CD1c-positive myeloid dendritic cell (primary cell): Measurements from ENCODE around the gene ARL6IP5.
A peak's percentile ranks its signal among the peaks of the same experiment; 100 is the strongest.

Experiments
- DNase-seq: peaks from one replicate; pipeline ENCODE4 v3.0.0-alpha.2; 2016; ENCODE audit errors: extremely low spot score

The ARL6IP5 gene

DNA sequence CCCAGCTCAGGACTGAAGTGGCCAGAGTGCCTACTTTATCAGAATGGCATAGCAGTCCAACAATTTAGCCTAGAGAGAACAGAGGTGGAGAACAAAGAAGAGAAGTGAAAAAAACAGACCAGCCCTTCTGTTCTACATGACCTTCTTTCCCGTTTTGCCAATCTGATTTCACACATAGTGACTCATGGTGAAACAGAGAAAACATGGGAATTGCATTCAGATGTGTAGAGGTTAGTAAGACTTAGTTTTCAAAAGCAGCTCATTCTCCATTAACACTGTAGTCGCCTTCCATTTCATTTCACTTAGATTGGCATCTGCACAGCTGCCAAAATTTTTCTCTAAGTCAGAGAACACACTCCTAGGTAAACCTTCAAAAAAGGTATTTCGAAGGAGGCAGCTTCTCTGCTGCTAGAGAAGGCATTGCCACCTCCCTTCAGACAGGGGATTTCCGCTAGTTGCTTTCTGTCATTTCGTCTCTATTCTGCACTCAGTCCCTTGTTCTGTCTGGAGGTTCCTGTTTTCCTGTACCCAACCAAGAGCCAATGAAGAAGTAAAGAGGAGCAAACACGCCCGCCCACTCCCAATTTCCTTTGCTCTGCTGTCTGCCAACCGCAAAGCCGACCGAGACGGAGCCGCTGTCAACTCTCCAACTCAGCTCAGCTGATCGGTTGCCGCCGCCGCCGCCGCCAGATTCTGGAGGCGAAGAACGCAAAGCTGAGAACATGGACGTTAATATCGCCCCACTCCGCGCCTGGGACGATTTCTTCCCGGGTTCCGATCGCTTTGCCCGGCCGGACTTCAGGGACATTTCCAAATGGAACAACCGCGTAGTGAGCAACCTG, at the start of gene ARL6IP5:
Gene ARL6IP5, plus strand, starts transcription at position 612 of the 842 bp plus-strand sequence. Its CDS starts 111 bp downstream, at position 723.
- peak; percentile 97 for DNase-seq

- DNase-seq, result no peak
Measured at GRCh38 chr3:69044608-69045007, 40.1 kb upstream of the ARL6IP5 start.

DNA sequence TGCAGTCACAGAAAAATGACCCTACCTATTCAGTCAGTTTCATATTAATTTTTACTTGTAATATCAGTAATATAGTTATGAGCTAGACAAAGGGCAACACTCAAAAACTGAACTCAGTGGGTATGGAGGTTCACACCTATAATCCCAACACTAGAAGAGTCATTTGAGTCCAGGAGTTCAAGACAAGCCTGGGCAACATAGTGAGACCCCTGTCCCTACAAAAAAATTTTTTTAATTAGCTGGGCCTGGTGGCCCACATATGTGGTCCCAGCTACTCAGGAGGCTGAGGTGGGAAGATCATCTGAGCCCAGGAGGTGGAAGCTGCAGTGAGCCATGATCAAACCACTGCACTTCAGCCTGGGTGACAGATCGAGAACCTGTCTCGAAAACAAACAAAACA, 35.7 kb upstream of the ARL6IP5 start:
- DNase-seq, result no peak

DNA sequence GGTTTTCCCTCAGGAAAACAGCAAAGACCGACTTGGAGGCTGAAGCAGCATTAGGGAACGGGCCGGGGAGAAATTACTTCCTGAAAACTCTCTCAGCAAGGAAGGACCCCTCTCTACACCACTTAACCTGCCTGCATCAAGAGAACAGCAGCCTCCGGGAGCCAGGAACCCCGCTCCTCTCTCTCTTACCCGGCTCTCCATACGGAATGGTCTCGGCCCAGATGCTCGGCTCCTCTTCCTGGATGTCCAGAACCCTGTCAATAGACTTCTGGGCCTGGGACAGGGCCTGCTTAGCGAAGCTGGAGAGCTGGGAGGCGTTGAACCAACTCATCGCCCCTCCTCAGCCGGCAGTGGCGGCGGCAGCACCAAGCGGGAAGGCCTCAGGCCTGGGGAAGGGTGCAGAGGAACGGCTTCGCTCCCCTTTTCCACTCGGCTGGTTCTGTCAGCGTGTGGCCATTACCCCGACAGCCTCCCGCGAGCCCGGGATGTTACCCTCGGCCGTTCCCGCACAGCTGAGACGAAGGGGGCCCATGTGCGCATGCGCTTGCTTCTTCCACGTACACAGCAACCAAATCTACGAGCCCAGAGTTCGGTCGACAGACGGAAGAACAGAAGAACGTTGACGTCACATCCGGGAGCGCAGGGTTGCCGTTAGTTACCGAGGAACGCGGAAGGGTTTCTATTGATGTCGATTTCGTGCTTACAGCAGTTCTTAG, 32.8 kb upstream of the ARL6IP5 start, which contains the start of gene TMF1:
Gene TMF1, minus strand, starts transcription at position 578 of the 716 bp plus-strand sequence. Its CDS starts 247 bp downstream, at position 331.
- peak; percentile 100 for DNase-seq

DNA sequence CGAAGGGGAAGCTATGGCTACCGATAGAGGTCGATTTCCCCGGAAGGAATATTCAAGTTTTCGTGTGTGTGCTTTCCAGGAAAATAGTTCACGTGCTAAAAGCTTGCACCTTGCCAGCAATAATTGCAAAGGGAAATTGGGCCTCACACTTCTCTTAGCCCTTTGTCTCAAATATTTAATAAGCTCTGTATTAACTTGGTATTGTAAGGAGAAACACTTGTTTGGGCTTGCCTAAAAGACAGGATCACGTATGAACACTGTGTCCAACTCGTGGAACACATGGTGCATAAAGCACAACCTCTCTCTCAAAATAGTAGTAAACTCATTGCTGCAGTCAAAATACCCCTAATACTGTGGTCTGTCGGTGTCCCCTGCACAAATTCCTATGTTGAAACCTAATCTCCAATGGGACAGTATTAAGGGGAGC, 32.3 kb upstream of the ARL6IP5 start:
- DNase-seq, result no peak

DNA sequence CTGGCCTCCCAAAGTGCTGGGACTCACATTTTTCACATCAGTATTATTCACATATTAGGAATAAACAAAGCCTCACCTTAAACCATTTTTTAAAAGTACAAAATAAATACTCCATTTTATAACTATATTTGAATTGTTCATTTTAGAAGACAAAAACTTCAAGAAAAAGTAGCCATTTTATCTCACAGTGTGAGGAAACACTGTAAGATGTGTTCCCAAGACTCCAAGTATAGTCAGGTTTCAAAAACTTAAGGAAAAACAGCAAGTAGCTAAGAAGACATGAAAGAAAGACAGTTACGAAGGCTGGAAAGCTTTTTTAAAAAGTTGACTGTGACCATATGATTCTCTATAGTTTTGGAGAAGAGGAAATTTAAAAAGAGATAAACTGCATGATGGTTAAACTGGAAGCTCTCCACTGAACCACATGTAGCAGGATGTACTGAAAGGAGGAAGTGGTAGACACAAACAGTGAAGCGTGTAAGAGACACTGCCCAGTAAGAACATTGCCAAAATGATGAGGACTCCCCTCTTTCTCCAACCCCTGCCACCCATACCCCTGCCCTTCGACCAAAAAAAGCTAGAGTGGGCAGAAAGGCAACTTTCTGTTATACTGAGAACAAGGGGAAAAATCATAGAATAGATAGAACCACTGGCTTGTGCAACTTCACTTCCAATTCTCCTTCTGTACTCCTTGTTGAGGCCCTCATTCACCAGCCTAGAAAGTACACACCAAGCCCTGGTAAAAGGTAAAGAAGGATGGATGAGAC, 26.4 kb upstream of the ARL6IP5 start:
- DNase-seq, result peak; percentile 33

- no peak for DNase-seq
Measured at GRCh38 chr3:69058947-69059224, 25.9 kb upstream of the ARL6IP5 start.

- no peak for DNase-seq
Measured at GRCh38 chr3:69059688-69060087, 25.0 kb upstream of the ARL6IP5 start.

DNA sequence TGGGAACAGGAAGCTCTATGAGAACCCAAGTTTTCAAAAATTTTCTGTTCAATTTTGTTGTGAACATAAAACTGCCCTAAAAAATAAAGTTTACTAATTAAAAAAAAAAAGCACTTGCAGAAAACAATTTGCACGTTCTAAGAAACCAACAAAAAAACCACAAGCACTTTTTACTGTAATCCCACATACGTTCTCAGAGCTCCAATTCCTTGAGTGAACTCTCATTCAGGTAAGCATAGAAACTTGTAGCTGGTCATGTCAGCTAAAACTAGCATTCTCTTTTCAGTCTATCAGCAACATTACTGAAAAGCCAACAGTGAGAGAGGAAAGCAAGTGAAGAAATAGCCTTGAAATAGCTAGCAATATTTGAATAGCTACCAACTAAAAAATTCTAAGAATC, 21.1 kb upstream of the ARL6IP5 start:
- DNase-seq, result no peak

GRCh38 chr3:69065318-69065964, 19.3 kb upstream of the ARL6IP5 start:
- no peak for DNase-seq

DNA sequence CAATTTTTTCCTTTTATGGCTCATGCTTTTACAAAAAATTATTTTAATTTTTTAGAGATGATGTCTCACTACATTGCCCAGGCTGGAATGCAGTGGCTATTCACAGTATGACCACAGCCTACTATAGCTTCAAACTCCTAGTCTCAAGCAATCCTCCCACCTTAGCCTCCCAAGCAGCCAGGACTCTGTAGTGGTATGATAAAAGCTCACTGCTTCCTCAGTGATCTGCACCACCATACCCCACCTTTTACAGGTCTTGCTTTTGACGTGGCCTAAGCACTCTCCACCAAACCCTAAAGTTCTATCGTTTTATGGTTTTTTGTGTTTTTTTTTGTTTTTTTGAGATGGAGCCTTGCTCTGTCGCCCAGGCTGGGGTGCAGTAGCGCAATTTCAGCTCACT, 18.6 kb upstream of the ARL6IP5 start:
- no peak for DNase-seq

DNA sequence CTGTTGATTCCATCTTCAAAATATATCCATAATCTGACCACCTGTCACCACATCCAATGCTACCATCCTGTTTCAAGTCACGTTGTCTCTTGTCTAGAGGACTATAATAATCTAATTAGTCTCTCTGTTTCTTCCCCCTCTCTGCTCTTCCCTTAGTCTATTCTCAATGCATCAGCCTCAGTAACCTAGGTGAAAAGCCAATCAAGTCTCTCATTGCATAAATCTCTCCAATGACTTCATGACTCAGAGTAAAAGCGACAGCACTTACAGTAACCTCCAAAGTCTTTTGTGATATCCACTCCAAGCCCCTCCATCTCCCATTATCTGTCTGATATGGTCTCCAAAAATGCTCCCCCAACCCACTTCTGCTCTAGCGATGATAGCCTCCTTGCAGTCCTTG, 11.8 kb upstream of the ARL6IP5 start:
- DNase-seq, result no peak

- DNase-seq, result no peak
Measured at GRCh38 chr3:69079269-69080159, 5.2 kb upstream of the ARL6IP5 start.

GRCh38 chr3:69080233-69080920, 4.4 kb upstream of the ARL6IP5 start, which contains the start of gene UBA3:
TSS of gene UBA3 (minus strand) at chr3:69080365. CDS start at chr3:69080353, 12 bp downstream.
- peak; percentile 95 for DNase-seq

DNA sequence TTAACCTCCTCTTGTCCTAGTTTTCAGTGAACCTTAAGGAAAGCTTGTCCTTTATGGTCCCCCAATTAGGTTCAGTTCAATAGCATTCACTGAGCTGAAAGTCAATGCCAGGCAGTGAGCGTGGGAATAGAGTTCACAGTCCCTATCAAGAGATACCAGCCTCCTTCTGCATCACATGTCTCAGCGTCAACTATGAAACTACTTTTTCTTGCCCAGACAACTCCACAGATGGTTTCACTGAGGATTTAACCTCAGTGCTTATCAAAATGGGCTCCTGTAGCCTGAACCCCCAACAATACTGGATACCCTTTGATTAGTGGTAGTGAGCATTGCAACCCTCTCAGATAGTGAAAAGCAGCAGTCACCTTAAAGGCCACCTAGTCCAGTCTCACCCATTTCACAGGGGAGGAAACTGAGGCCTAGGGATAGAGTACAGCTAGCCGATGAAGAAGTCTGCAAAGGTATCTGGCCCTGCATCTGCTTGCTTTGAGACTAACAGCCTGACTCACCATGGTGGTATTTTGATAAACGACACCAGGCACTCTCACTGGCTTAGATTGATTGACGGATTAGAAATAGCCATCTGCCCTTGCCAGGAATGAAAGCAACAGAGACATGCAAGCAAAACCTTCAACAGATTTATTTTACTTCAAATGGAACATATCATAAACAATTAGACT, 3.0 kb upstream of the ARL6IP5 start:
- no peak for DNase-seq

DNA sequence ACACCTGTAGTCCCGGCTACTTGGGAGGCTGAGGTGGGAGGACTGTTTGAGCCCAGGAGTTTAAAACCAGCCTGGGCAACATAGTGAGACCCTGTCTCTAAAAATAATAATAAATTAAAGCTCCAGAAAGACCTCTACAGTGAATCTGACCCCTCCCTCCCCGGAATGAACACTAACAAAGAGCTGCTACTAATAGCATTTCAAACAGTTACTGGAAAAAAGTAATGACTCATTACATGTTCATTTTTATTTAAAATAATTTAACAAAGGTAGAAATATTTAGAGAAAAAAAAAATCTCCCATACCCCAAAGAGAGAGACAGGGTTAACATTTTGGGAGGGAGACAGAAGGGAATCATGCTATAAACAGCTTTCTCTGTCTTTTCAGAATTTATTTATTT, 2.4 kb upstream of the ARL6IP5 start:
- DNase-seq, result no peak

DNA sequence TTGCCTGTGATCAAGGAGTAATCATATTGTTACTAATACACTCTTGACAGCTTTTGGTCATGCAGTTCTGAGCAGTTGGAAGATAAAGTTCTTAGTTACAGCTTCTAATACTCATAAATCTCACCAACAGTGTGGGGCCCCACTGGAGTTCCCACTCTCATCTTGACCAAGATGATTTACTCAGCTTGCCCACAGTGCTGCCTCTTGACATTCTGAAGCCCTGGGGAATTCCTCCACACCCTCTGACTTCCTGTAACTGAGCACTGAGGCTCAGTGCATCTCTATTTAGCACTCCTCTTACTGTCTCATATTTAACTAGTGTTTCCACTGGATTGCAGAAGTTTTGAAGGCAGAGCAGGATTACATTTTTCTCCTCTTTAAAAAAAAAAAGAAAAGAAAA, 1.9 kb upstream of the ARL6IP5 start:
- DNase-seq, result peak; percentile 82

- DNase-seq, result peak; percentile 24
Measured at GRCh38 chr3:69085168-69085832, 563 bp downstream of the ARL6IP5 start.
